HG03066 (cell line): ENCODE measurements around the gene ZNF205.

ENCODE experiments used
- ATAC-seq: cut with Tn5 transposase; IDR thresholded peaks from one replicate; pipeline ENCODE4 v1.9.1; 2021; ENCODE audit warnings: low read depth; ENCODE audit not compliant: unreplicated experiment

The ZNF205 gene

DNA sequence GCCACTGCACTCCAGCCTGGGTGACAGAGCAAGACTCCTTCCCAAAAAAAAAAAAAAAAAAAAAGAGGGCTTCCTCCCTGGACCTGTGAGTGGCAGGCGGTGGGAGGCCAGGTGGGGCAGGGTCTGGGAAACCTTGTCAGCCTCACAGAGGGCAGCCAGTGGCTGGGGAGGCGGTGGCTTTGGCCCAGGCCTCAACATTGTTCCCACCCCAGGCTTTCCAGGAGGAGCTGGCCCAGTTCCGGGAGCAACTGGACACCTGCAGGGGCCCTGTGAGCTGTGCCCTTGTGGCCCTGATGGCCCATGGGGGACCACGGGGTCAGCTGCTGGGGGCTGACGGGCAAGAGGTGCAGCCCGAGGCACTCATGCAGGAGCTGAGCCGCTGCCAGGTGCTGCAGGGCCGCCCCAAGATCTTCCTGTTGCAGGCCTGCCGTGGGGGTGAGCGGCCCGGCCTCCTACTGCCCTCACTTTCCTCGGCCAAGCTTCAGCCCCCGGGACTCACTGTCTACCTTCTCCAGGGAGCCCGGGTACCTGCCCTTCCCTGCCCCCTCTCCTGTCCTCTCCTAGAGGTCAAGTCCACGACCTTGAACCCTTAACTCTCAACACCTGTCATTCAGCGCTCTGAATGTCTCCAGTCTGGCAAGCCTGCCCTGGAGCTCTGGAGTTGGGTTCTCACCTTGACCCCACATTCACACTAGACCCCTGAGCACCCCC, 34.8 kb downstream of the ZNF205 start:
- no peak for ATAC-seq

DNA sequence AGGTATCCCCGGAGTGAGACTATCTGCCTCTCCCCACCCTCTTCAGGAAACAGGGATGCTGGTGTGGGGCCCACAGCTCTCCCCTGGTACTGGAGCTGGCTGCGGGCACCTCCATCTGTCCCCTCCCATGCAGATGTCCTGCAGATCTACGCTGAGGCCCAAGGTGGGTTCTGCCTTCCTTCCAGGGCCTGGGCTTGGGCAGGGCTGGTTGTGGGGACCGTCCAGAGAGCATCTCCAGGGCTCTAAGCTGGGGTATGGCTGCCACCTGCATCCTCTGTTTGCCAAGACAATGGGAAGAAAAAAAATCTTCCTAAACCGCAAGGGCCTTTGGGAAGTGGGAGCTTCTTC, 35.3 kb downstream of the ZNF205 start:
- ATAC-seq = no peak

DNA sequence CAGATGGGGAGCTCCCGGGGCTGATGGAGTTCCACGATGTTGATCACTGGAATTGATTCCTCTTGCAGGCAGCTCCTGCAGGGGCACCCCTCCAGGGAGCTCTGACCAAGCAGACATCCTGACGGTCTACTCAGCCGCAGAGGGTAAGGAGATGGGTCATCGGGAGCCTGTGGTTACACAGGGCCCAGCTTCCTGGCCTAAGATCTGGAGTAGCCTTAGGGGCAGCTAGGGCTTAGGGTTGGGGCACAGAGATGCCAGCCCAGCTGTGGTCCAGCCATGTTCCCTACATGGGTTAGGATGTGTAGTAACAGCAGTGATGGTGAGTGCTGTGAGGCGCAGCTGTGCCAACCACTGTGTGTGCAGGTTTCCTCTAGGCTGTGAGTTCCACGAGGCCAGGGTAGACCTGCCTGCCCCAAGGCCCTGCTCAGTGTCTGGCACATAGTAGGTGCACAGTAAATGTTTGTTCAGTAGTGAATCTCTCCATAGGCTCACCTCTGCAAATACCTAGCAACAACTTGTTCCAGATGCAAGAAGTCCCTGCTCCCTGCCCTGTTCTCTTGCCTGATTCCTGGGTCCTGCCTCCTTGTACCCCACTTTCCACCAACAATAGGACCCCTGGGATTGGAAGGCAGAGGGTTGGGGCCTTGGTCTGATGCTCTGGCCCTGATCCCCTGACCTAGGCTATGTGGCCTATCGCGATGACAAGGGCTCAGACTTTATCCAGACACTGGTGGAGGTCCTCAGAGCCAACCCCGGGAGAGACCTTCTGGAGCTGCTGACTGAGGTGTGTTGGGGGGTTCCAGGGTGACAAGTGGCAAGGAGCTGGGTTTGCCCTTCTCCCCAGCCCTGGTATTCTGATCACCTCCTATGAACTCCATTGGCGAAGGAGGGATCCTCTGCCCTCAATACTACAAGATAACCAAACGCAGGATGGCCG, 36.1 kb downstream of the ZNF205 start:
- ATAC-seq = no peak

DNA sequence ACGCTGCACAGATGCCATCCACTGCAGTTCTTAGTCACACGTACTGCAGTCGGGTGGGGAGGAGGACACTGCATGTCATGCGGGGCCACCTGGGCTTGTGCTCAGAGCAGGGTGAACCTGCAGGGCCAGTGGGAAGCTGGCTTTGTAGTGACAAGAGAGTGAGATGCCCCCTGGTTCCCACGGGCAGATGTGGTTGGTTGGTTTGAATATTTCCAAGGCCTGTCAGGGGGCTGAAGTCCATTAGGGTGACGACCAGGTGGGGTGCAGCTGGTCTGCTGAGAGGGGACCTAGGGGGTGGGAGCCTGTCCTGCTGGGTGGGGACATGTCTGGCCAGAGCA, 36.8 kb downstream of the ZNF205 start:
- ATAC-seq = no peak

DNA sequence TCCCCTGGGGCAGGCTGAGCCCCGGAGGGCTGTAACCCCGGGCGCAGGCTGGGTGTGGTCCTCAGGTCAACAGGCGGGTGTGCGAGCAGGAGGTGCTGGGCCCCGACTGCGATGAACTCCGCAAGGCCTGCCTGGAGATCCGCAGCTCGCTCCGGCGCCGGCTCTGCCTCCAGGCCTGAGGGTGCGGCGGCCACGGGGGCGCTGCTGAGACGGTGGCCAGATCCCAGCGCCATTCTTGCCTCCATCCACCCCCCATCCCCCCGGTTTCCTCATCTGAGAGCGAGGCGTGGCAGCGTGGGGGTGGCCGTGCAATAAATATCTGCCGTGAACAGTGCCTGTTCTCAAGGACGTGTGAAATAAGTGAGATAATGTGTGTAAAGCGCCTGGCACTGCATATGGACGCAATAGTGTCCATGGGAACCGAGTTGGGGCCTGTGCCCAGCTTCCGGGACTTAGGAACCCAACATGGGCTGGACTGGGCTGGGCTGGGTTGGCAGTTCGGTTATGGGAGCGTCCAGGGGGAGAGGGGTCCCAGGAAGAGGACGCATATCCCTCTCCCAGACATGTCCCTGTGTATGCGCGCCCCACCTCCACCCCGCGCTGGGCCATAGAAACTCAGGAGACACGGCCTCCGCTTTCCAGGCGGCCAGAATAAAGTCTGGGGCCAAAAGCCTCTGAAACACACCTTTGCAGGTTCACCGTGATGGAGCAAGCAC, 37.4 kb downstream of the ZNF205 start:
- no peak for ATAC-seq

DNA sequence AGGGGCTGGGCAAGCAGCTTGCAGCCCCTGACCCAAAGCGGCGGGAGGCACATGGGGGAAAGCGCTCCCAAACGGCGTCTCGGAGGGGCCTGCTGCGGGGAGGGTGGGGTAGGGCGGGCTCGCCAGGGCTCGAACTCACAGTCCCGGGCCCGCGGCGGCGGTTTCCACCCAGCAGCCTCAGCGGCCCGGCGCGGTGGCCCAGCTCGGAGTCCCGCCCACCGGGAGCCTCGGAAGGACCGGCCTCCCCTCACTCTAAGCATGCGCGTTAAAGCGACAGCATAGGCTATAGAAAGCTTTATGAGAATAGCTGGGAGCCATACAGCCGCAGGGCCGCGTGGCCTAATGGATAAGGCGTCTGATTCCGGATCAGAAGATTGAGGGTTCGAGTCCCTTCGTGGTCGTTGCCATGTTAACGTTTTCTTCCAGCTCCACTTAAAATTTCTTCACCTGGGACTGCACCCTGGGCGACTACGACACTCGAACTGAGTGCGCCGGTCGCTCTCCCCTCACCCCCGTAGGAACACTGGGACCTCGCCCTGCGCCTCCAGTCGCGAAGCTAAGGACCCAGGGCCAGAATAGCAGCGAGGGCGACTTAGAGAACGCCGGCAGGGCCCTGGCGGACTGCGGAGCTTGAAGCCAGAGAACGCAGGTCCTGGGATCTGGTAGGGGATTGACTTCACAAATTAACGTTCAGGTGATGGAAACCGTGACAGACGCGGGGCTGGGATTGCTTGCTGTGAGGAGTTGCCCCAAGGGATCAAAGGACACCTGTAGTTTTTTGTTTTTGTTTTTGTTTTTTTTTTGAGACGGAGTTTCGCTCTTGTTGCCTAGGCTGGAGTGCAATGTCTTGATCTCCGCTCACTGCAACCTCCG, 38.2 kb downstream of the ZNF205 start:
- peak; percentile 51 for ATAC-seq

DNA sequence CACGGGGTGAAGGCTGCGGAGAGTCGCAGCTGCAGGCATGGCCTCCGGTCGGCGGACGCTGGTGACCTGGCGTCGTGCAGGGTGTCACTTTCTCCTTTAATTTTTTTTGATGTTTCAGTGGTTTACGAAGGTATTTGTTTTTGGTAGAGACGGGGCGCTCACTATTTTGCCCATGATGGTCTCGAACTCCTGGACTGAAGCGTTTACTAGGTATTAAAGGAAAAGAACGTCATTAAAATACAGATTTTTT, 39.6 kb downstream of the ZNF205 start:
- ATAC-seq = no peak

DNA sequence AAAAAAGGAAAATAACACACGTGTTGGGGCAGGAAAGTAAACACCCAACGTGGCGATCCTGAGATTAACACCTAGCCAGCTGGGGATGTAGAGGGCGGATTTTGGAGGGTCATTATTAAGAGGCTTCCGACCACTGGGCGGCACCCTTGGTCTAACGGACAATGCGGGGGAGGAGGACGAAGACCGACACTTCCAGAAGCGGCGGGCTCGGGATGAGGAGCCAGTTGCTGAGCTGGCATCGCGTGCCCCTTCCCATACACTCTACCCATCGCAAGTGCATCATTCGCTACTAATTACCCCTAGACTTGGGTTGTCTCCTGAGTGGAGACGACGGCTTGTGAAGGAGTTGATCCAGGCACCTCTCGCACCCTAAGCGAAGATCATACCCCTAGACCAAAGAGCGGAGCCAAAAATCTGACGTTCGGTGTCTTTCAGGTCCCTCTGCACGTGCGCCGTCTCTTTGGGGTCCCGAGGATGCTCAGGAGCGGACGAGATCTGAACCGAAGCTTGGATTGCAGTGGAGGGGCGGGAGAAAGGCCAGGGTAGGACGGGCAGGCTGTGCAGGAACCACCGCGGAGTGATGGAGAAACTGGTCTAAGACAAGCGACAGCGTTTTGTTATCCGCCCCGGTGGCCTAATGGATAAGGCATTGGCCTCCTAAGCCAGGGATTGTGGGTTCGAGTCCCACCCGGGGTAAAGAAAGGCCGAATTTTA, 40.0 kb downstream of the ZNF205 start:
- ATAC-seq = no peak

DNA sequence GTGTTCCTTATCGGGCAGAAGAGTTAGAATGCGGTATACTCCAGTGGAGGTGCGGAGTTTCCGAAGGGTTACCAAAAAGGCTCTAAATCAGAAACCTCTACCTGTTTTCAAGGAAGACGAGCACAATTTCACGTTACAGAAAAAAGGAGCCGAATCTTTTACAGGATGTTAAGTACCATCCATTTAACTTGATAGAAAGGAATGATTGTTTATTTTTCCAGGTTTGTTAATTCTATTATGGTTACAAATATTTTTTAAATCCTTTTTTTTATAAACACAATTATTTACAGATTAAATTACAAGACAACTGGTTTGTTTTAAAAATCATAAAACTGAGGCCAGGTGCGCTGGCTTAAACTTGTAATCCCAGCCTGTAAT, 40.6 kb downstream of the ZNF205 start:
- ATAC-seq = no peak

DNA sequence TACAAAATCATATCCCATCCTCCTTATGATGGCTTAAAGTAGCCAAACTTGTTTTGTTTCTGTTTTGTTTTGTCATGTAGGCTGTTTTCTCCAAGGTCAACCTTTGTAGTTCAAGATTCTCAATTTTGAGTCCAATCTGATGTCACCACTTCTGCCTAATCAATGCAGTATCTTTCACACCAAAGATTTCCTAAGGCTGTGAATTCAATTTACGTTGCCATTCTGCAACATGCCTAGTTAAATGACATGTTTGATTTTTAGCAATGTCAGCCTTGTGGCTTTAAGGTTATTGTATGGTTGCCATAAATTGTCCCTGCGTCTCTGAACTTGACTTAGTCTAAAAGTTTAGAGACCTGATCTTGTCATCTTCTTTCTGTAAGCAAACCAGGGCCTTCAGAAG, 42.8 kb downstream of the ZNF205 start:
- no peak for ATAC-seq

DNA sequence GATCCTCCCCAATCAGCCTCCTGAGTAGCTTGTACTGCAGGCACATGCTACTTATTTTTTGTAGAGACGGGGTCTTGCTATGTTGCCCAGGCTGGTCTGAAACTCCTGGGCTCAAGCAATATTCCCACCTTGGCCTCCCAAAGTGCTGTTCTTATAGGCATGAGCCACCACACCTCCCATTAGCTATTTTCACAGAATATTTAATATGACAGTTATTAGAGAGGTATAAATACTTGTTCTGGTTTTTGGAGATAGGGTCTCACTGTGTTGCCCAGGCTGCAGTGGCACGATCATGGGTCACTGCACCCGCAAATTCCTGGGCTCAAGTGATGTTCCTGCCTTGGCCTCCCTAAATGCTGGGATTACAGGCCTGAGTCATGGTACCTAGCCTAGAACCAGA, 43.6 kb downstream of the ZNF205 start:
- no peak for ATAC-seq

DNA sequence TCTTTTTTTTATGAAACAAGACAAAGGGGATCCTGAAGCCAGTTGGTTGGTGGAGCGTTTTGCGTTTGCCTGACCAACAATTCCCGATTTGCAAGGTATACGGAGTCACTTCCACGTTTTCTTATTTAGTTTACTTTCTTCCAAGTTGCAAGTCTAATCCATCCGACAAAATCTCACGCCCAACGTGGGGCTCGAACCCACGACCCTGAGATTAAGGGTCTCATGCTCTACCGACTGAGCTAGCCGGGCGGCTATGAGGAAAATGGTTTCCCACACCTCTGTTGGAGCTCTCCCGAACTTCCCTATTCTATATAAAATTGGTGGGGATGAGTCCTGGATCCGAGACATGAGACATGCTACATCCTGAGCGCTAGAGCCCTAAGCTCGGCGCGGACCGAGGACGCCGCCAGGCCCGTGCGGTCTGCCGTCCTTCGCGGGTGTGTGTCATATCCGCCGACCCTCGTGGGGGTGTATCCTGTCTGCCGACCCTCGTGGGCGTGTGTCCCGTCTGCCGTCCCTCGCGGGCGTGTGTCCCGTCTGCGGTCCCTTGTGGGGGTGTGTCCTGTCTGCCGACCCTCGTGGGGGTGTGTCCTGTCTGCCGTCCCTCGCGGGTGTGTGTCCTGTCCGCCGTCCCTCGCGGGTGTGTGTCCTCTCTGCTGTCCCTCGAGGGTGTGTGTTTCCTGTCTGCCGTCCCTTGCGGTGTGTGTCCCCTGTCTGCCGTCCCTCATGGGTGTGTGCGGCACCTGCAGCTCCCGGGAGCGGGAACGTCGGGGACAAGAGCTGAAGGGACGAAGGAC, 45.0 kb downstream of the ZNF205 start:
- no peak for ATAC-seq

DNA sequence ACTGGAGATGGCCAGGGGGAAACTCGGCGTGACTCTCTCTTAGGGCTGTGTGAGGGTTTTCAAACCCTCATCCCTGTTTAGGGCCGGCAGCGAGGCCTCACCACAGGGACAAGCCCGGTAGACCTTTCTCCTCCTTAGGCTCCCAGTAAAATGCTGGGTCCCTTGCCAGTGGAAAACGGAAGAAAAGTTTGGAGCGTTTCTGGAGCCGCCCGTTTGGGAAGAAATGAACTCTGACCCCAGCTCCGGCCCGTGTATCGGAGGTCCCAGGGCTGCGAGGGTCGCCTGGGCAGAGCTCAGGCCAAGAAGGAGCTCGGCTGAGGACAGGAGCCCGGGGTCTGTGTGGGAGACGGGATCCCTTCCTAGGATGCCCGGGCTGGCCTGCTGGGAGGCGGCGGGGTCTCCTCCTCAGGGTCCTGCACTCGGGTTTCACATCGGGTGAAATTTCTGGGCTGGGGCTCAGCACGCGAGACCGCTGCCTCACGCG, 45.7 kb downstream of the ZNF205 start:
- ATAC-seq = no peak

DNA sequence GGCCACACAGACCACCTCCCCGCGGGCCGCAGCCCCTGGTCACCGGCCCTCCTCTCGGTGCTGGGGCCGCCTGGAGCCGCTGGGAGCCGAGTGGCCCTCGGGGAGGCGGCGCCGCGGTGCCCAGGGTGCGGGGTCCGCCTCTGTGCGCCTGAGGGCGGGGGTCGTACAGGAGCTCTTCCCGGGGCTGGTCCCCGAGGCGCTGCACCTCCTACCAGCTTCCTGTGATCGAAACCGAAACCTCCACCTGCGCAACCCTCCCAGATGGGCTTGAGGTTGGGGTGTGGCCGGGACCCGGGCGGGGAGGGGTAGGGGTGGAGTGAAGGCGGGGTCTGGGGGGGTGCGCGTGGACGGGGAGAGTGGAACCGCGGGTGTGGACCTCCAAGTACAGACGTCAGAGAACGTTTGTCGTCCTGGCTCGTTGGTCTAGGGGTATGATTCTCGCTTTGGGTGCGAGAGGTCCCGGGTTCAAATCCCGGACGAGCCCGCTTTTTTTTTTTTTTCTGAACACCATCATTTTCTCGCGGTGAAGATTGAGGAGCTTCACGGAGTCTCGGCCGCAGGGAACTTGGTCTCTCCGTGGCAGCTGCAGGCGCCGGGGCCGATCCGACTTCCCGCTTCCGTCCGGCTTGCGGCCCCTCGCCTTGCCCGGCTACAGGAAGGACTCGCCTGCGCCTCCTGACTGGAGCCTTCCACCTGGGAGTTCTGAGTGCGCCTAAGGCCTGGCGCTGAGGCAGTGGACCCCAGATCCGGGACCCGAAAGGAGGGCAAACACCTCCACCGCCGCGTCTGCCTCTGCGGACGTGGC, 46.3 kb downstream of the ZNF205 start:
- ATAC-seq = no peak

DNA sequence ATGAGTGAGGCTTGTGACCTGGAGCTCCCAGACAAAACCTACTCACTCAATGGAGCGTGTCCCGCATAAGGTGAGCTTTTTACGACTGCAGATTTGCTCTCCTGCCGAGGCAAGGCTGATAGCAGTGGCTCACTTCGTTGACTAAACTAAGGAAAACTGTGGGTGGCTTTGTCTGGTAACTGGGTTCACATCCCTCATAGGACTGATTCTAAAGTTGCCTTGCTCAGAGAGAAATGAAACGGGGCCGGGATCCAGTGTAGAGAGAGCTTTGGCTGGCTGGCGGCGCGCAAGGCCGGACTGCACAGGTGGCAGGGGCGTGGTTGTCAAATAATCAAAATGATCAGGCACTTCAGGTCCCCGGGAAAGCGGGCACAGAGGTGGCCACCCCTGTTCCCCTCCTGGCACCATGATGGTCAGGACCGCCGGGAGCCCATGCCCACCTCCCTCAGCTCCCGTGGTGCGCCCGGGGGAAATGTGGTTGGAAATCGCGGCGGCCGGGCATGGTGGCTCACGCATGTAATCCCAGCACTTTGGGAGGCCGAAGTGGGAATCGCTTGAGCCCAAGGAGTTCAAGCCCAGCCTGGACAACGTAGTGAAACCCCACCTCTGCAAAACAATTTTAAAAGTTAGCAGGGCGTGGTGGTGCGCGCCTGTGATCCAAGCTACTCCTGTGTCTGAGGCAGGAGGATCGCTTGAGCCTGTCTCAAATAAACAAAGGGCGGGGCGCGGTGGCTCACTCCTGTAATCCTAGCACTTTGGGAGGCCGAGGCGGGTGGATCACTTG, 49.0 kb downstream of the ZNF205 start:
- ATAC-seq = no peak

DNA sequence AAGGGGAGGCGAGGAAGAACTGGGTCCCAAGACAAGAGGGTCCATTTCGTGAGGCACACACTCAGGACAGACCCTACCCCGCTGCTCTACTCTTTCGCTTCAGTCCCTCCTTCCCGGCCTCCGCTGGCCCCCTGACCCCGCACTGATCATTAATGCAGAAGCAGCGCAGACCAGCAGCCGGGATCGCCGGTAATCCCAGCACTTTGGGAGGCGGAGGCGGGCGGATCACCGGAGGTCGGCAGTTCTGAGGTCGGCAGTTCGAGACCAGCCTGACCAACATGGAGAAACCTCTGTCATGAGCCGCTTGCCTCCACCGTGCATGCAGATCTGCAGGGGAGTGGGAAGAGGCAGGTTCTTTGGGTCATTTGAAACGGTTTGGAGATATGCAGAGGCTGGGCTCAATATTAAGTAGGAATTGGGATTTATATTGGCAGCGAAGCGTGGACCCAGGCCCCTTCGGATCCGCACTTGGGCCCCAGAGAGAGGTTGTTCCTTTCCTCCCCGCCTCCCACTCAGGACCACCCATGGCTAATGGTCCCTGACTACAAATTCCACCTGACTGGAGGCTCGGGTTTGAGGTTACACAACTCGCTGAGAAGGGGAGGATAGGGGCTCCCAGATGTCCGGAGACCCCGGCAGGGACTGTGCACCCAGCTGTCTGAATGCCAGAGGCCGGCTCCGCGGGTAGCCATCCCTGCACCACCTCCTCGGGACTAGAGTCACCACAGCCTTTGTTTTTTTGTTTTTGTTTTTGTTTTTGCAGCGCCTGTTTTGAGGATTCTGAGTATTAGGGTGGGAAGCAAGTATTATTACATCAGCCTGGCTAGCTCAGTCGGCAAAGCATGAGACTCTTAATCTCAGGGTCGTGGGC, 52.0 kb downstream of the ZNF205 start:
- ATAC-seq = no peak
